Activated CD4-positive, alpha-beta T cell treated with anti-CD3 and anti-CD28 coated beads, Interleukin-2, amount 50 U/mL, for 4 hours (primary cell): Measurements from ENCODE around the gene GRID1.

Experiments used
- DNase-seq, 2 experiments: peaks; one replicate each; pipeline ENCODE4 v3.0.0-alpha.2; 2020

Gene GRID1

GRCh38 chr10:85623342-85623741, 743.3 kb downstream of the GRID1 start:
- DNase-seq = no peak

GRCh38 chr10:85622425-85622824, 744.2 kb downstream of the GRID1 start:
- DNase-seq = no peak

GRCh38 chr10:85621562-85621961, 745.0 kb downstream of the GRID1 start:
- no peak for DNase-seq

DNA sequence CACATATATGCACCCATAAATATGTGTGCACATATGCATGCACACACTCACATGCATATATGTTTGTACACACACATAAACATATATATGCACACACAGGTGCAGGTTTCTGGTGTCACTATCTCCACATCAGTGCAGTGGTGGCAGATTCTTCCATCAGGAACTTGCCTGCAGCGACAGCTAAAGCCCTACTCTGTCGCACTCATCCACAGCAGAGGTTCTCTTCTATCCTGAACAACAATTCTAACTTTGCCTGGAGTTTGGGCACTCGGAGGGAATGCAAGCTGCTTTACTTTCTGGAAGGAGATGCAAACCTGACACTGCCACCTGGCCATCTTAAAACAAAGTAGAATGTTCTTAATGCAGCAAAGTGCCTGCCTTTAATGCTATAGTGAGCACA, 745.8 kb downstream of the GRID1 start:
- DNase-seq = no peak

DNA sequence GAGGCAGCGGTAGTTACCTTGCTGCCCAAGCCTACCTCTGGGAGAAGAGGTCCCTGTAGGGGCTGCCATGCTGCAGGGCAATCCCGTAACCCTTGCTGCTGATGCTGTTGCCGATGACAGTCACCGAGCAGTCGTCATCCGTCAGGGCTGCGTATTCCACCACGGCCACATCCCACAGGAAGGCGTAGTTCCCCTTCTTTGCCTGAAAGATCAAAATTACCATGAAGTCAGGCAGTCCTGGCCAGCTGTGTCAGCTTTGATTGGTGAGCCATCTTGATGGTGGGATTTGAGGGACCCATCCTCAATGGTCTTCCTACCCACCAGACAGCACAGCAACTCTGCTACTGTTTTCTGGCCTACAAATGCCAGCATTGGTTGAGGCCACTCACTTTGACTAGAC, 746.8 kb downstream of the GRID1 start:
- no peak for DNase-seq

DNA sequence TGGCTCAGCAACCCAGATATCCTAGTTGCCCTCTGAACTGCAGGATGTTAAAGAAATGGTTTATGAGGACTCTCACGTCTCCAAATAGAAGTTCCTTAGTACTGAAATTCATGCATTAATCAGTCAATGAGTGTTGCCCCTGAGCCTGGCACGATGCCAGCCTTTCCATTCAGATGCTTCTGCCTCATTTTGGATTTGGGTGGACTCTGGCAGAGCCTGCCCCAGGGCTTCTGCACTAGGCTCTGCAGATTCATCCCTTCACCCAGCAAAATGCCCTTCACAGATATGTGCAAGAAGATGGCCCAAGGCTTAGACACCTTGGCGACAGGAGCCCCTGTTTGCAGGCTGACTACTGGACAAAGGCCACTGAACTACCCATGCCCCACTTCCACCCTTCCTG, 747.8 kb downstream of the GRID1 start:
- DNase-seq = no peak

- DNase-seq = no peak
Observed at GRCh38 chr10:85617751-85618546, 748.6 kb downstream of the GRID1 start.

DNA sequence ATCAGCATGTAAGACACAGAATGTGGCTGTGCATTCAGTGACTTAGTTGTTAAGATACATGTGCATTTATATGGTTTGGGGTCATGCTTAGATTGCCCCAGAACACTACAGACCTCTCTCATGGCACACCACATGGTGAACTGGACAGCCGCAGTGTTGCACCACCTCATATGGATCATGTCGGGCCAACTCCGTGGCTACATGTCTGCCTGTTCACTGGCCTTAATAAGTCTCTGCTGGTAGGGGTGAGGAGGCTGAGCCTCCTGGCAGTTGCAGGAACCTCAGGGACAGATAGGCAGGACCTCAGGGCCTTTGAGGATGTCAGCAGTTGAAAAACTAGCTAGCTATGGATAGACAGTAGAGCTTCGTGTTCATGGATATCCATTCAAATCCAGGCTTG, 751.0 kb downstream of the GRID1 start:
- no peak for DNase-seq

GRCh38 chr10:85614981-85615380, 751.6 kb downstream of the GRID1 start:
- no peak for DNase-seq

DNA sequence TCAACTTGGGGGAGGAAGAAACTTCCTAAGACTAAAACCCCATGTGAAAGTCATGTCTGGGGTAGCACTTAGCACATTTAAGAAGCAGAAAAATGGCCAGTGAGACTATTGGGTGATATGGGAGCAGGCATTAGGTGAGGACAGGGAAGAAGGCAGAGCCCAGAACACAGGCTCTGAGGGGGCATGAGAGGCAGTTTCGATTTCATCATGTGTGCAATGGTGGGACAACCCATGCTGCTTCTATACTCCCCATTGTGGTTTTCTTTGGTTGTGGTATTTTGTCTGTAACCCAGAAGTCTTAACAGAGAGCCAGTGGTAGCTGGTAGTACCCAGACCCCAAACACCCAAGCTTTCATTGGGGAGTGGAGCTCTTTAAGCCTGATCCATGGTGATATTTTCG, 752.0 kb downstream of the GRID1 start:
- no peak for DNase-seq

DNA sequence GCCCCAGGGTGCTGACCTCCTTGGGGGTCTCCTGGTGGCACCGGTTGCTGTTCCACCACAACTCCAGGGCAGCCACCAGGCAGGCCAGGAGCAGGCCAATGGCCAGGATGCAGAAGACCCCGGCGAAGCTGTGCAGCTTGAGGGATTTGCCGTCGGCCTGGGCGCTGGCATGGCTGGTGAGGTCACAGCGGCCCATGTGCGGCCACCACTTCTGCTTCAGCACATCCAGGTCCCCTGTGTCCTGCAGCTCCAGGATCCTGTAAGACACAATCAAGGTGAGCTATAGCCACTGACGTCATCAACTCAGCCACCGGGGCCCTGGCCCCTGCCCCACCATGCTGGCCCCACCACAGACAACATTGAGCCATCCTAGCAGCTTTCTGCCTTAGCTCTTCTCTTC, 753.2 kb downstream of the GRID1 start:
- DNase-seq = no peak

DNA sequence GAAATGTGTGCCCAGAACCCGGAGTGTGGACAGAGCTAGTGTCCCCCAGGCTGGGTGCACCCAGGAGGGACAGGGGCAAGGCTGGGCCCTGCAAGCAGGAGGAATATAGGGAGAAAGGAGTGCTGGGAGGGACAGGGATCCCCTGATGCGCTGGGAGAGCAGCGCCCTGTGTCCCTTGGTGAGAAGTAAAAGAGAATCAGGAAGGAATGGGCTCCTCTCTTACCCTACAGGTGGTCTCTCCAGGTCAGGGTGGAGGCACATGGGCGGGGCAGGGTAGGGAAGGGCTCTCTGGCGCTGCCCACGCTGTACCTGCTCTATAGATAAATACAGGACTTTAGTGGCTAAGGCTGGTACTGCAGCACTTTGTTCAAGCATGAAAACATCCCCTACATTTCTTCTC, 753.8 kb downstream of the GRID1 start:
- no peak for DNase-seq

GRCh38 chr10:85612378-85612775, 754.2 kb downstream of the GRID1 start:
- DNase-seq = no peak

DNA sequence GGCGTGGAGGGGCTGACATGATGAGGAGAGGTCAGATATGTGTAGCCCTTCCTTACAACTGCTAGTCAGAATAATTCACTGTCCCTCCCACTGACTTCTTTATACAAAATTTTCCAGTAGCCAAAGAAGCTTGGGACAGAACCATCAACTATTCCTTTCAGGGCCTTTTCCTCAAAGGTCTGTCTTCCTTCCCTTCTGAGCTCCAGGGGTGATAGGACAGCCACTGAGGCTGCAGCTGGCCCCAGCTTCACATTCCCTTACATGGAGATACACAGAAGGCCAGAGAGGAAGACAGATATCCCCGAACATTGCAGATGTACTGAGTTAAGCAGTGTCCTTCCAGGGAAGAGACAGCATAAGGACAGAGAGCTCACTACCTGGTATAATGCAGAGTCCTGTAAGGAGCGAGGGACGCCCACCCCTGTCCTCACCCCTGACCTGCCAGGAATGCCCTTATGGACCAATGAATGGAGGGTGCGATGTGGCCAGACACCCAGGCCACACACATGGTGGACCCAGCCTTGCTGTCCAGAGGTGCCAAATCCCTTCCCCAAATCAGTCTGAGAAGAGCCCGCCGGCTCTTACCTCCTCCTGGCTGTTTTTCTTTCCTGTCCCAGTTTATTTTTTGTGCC, 754.7 kb downstream of the GRID1 start:
- no peak for DNase-seq

- no peak for DNase-seq
Observed at GRCh38 chr10:85611093-85611740, 755.4 kb downstream of the GRID1 start.

- DNase-seq = no peak
Observed at GRCh38 chr10:85610381-85611092, 756.1 kb downstream of the GRID1 start.

GRCh38 chr10:85609509-85609908, 757.1 kb downstream of the GRID1 start:
- DNase-seq = no peak

DNA sequence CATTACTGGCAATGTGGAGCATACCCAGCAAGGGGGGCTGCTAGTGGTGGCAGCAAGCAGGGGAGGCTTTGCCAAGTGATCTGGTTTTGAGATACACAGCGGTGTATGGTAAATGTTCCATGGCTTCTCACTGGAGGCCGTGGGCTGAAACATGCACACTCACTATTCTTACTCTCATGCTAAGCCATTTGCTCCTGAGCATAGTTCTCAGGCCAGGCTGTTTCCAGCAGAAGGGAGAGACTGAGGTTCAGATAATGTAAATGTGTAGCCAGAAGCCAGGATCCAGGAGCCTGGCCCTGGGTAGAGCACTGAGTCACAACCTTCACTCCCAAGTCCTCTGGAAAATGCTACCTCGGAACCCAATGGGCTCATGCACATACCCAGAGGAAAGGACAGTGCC, 757.9 kb downstream of the GRID1 start:
- no peak for DNase-seq

DNA sequence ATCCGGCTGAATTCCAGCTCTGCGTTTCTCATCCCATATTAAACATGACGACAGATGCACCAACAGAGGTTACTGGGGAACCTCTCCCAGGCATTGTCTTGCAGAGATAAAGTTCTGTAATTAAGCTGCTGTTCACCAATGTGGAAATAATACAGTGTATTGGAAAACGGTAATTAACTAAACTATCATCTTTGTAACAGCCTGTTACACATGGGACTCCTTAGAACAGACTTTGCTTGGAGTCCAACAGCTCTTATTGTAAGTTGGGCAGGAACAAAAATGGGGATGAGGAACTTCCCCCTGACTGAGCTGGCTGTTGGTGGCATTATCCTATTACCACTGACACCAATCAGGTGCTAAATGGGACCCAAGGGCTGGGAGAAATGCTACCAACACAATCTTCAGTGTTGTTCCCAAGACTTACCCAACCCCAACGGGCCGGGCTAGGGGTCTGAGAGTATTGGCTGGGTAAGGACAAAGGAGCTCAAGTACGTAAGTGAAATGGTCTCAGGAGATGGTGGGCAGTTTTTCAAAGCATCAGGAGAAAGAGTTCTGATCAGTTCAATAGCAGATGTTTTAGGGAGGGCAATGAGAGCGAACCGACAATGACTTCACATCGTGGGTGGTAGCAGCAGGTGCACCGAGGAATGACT, 759.4 kb downstream of the GRID1 start:
- no peak for DNase-seq

GRCh38 chr10:85606401-85606800, 760.2 kb downstream of the GRID1 start:
- no peak for DNase-seq

DNA sequence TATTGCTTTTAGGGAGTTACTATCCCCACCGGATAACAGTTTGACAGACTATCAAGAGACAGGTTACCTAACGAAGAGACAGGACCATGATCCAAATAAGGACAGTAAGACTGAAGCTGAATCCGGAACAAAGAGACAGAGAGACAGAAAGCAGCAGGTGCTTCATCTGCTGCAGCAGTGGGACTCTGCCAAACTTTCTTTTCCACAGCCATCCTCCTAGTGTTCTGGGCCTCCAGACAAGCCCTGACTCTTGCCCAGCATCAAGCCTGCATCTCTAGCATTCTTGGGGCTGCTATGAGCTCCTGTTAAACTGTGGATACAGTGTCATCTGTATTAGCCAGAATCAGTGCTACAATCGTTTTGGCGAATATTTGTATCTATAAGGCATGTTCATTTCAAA, 761.7 kb downstream of the GRID1 start:
- DNase-seq = no peak

GRCh38 chr10:85604136-85604725, 762.4 kb downstream of the GRID1 start:
- no peak for DNase-seq
